ENCODE data around the gene POU6F1.

GRCh38 chr12:51187370-51187987 lies 30.4 kb downstream of the POU6F1 start:
- TF ChIP-seq MEF2B (IDR thresholded peaks at IDR 0.05; ENCODE audit: partially characterized antibody, poor library complexity, severe bottlenecking) (no peak), EP300 (IDR thresholded peaks at IDR 0.05; ENCODE audit: borderline replicate concordance in 1 of 2, control insufficient read depth in 1 of 2, low read depth in 2 of 2, low read length in 2 of 2) (no peak), RAD21 (IDR thresholded peaks at IDR 0.05; ENCODE audit: insufficient read depth, low read depth, low read length) (no peak), JUND (IDR thresholded peaks at IDR 0.05; ENCODE audit: low read depth, low read length) (no peak), NFYB (IDR thresholded peaks at IDR 0.05; ENCODE audit: insufficient read depth, low read depth, low read length) (no peak), EGR1 (IDR thresholded peaks at IDR 0.05; ENCODE audit: borderline replicate concordance in 1 of 2, low read depth in 2 of 2, low read length in 2 of 2) (no peak), HCFC1 (IDR thresholded peaks at IDR 0.05; ENCODE audit: low read length) (no peak), TARDBP (IDR thresholded peaks at IDR 0.05; ENCODE audit: borderline replicate concordance) (no peak), HDAC6 (IDR thresholded peaks at IDR 0.05; ENCODE audit: unreplicated experiment) (no peak), NFYA (IDR thresholded peaks at IDR 0.05; ENCODE audit: borderline replicate concordance, low read depth, low read length) (no peak), SKIL (IDR thresholded peaks at IDR 0.05; ENCODE audit: low read depth, poor library complexity, severe bottlenecking) (no peak), MYC (IDR thresholded peaks at IDR 0.05; ENCODE audit: insufficient read depth, insufficient read length, insufficient replicate concordance, low read length, severe bottlenecking) (no peak)
- TF ChIP-seq, protein P1, sequence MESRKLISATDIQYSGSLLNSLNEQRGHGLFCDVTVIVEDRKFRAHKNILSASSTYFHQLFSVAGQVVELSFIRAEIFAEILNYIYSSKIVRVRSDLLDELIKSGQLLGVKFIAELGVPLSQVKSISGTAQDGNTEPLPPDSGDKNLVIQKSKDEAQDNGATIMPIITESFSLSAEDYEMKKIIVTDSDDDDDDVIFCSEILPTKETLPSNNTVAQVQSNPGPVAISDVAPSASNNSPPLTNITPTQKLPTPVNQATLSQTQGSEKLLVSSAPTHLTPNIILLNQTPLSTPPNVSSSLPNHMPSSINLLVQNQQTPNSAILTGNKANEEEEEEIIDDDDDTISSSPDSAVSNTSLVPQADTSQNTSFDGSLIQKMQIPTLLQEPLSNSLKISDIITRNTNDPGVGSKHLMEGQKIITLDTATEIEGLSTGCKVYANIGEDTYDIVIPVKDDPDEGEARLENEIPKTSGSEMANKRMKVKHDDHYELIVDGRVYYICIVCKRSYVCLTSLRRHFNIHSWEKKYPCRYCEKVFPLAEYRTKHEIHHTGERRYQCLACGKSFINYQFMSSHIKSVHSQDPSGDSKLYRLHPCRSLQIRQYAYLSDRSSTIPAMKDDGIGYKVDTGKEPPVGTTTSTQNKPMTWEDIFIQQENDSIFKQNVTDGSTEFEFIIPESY (IDR thresholded peaks at IDR 0.05): no peak
